Large intestine (tissue), 3 donors: ENCODE measurements around the gene CBFA2T2. TPM values are rescaled to one million over a fixed set of nuclear protein-coding genes. Genes with fewer than 3 reads are reported as not detected.
"Not testable (repeated sequence)": the region's sequence is repeated elsewhere in the genome, so short reads cannot be mapped to it uniquely, and the experiment has no call there.

Experiments used
- DNase-seq, 2 donors: peaks; one replicate each; pipeline versions ENCODE4 v3.0.0 to v3.0.0-alpha.2; 2013
- H3K27ac ChIP-seq: one replicate; pipeline ENCODE4 v1.5.1; 2013; ENCODE audit warnings: low read length
- H3K27me3 ChIP-seq: 2 replicates; pipeline ENCODE4 v1.6.1; 2013; ENCODE audit warnings: low read length; ENCODE audit not compliant: control insufficient read depth, insufficient read depth
- H3K36me3 ChIP-seq: 2 replicates; pipeline ENCODE4 v1.6.1; 2013; ENCODE audit warnings: low read length; ENCODE audit not compliant: control insufficient read depth, insufficient read depth
- H3K4me1 ChIP-seq: one replicate; pipeline ENCODE4 v1.6.1; 2013; ENCODE audit warnings: low read length; ENCODE audit not compliant: control insufficient read depth, insufficient read depth
- H3K4me3 ChIP-seq: one replicate; pipeline ENCODE4 v1.5.1; 2013; ENCODE audit warnings: low read length
- H3K9me3 ChIP-seq: one replicate; pipeline ENCODE4 v1.6.1; 2013; ENCODE audit warnings: mild to moderate bottlenecking, low read depth, low read length, moderate library complexity; ENCODE audit not compliant: control insufficient read depth
- WGBS: methylation state at CpG from one replicate; pipeline ENCODE4 v1.1.5; 2013; ENCODE audit warnings: low lambda C conversion rate; ENCODE audit not compliant: insufficient coverage; 5-methylcytosine and 5-hydroxymethylcytosine counted together
- polyA plus RNA-seq: library from polyadenylated mRNA; unstranded; fragments of 120-200 nt; gene quantifications from one replicate; pipeline ENCODE4 v1.2.1, GENCODE V29; 2013

Gene CBFA2T2
- polyA plus RNA-seq, 1 donor: 29.1 TPM

DNA sequence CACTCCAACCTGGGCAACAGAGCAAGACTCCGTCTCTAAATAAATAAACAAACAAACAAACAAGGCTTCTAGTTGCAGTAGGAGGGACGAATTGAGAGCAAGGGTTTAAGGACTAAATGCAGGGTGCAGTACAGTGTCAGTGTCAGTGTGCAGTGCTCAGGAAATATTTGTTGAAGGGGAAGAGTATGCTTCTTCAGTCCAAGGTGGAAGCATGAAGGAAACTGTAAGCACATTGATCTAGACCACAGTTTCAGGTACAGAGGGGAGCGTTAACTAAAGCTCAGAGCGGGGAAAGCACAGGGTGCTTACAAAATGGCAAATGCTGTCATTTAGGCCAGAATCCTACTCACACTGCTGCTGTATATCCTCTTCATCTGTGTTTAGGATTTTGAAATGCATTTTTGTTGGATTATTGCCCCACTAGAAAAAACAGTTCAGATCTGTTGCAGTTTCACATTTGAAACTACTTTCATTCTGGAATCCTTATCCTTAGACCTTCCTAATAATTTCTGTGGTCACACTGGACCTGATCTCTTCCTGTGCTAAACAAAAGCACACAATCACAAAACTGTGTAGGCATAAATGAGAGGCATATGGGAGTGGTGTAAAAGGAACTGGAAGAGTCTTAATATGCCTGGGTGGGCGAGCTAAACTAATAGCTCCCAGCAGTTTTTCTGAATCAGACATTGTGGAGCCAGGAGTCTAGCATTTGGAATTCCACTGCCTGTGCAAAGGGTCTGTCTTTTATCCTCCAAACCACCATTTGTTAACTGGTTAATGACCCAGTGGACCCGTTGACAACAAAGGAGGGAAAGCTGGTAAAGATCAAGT, 41.4 kb downstream of the CBFA2T2 start:
- Histone ChIP-seq H3K4me3 (no peak overlapping the region), H3K4me1 (peaks cover 13% of the 10 kb centered on the region), H3K27me3 (no peaks in the 10 kb centered on the region), H3K9me3 (no peaks in the 10 kb centered on the region), H3K27ac (no peak overlapping the region), H3K36me3 (no peaks in the 10 kb centered on the region)
- WGBS: 0% methylated on average over 1 of the region's 6 CpGs
- peak in 1 of 2 donors; percentile 28 for DNase-seq

DNA sequence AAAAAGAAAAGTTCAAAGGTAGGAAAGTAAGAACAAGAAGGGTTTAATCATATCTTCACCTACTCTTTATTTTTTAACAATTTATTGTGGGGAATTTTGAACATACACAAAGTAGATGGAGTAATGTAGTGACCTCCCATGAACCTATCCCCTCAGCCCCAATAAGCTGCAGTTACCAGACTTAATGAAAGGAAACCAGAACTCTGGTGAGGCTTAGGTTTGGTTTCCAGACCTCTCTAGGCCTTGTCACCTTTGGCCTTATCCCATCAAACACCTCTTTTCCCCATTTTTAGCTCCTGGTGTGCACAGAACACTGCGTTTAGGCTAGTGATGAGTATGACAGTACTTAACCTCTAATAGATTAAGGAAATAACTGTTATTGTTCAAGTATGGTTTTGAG, 42.0 kb downstream of the CBFA2T2 start:
- no peaks in the 10 kb centered on the region for H3K36me3 ChIP-seq
- peaks cover 3% of the 10 kb centered on the region for H3K9me3 ChIP-seq
- H3K27me3 ChIP-seq: no peaks in the 10 kb centered on the region
- no peak for DNase-seq
- WGBS: no CpG with 5 or more reads among the region's 1 CpG
- H3K4me3 ChIP-seq: no peak overlapping the region
- H3K27ac ChIP-seq: no peak overlapping the region
- peaks cover 13% of the 10 kb centered on the region for H3K4me1 ChIP-seq

DNA sequence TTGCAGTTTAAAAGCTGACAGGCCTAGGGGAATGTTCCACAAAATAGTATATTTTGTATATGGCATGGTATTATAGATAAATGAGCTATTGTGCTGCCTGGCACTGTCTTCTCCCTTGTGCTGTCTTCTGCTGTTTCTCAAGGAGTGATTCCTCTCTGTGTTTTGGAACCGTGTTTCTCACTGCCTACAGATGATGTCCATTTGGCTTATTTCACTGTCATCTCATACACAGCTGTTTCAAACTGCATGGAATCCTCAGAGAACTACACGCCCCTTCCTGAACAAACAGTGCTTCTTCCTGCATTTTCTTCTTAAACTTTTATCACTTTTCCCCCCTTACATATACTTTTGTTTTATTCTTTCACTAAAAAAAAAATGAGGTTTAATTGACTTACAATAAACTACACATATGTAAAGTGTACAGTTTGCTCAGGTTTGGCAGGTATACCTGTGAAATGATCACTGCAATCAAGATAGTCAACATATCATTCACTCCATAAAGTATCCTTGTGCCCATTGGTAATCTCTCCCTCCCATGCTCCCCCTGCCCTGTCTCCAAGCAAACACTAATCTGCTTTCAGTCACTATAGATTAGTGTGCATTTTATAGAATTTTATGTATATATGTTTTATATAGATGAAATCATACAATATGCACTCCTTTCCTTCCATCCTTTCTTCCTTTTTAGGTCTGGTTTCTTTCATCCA, 43.0 kb downstream of the CBFA2T2 start:
- Histone ChIP-seq H3K36me3 (no peaks in the 10 kb centered on the region), H3K27ac (no peak overlapping the region), H3K27me3 (no peaks in the 10 kb centered on the region), H3K9me3 (peaks cover 7% of the 10 kb centered on the region), H3K4me3 (no peak overlapping the region), H3K4me1 (peaks cover 13% of the 10 kb centered on the region)
- peak in 1 of 2 donors; percentile 16 for DNase-seq
- WGBS: 100% methylated on average over 1 of the region's 2 CpGs

DNA sequence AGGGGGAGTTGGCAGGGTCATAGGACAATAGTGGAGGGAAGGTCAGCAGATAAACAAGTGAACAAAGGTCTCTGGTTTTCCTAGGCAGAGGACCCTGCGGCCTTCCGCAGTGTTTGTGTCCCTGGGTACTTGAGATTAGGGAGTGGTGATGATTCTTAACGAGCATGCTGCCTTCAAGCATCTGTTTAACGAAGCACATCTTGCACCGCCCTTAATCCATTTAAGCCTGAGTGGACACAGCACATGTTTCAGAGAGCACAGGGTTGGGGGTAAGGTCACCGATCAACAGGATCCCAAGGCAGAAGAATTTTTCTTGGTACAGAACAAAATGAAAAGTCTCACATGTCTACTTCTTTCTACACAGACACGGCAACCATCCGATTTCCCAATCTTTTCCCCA, 45.8 kb downstream of the CBFA2T2 start:
- H3K4me3 ChIP-seq, H3K9me3 ChIP-seq, DNase-seq, H3K27me3 ChIP-seq, H3K36me3 ChIP-seq, H3K27ac ChIP-seq: not testable (repeated sequence)
- no CpG with 5 or more reads among the region's 8 CpGs for WGBS
- H3K4me1 ChIP-seq: peaks cover 21% of the 10 kb centered on the region

DNA sequence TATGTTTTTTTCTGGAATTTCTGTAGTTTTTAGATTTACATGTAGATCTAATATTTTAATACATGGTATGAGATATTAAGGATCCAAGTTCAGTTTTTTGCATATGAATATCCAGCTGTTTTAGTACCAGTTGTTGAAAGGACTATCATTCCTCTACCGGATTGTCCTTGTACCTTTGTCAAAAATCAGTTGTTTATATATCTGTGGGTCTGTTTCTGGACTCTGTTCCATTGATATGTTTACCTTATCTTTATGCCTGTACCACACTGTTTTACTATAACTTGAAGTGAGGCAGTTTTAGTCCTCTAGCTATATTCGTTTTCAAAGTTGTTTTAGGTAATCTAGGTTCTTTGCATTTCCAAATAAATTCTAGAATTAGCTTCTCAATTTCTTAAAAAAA, 47.7 kb downstream of the CBFA2T2 start:
- no peak overlapping the region for H3K4me3 ChIP-seq
- no peak for DNase-seq
- H3K9me3 ChIP-seq: peaks cover 7% of the 10 kb centered on the region
- no peaks in the 10 kb centered on the region for H3K27me3 ChIP-seq
- no CpG with 5 or more reads among the region's 2 CpGs for WGBS
- no peak overlapping the region for H3K27ac ChIP-seq
- H3K36me3 ChIP-seq: no peaks in the 10 kb centered on the region
- H3K4me1 ChIP-seq: peaks cover 11% of the 10 kb centered on the region

DNA sequence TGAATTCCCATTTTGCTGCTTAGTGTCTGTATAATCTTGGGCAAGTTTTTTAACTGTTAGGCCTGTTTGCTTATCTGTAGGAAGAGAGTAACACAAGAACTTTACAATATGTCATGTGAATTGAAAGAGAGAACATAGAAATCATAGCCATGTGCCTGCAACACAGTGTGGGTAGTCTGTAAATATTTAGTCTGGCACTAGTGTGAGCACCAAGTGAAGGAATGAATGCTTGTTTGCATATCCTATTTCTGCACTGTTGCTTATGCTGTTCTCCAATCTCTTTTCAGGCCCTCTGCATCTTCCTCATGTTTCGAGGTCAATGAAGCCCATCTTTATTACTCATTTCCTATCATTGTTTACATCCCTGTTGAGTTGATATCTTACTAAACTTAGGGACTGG, 49.2 kb downstream of the CBFA2T2 start:
- 60% methylated on average over 1 of the region's 1 CpG for WGBS
- peaks cover 8% of the 10 kb centered on the region for H3K4me1 ChIP-seq
- no peak overlapping the region for H3K4me3 ChIP-seq
- DNase-seq: no peak
- no peaks in the 10 kb centered on the region for H3K36me3 ChIP-seq
- H3K9me3 ChIP-seq: peaks cover 7% of the 10 kb centered on the region
- H3K27ac ChIP-seq: no peak overlapping the region
- H3K27me3 ChIP-seq: no peaks in the 10 kb centered on the region

DNA sequence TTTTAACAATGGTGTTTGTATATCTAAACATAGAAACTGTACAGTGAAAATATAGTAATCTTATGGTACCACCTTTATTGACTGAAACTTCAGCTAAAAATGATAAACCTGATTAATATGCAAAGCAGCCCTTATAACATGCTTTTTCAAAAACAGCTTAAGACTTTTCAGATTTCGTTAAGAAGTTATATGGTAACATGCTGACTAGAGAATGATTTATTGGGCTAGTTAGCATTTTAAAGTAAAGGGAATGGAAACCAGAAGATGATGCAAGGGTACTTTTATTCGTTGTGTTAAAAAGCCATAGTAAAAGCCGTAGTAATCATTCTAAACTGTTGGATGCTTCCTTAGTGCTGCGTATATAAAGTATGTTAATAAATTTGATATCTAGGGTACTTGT, 50.5 kb downstream of the CBFA2T2 start:
- 94% methylated on average over 3 of the region's 4 CpGs for WGBS
- Histone ChIP-seq H3K27ac (no peak overlapping the region), H3K36me3 (no peaks in the 10 kb centered on the region), H3K27me3 (no peaks in the 10 kb centered on the region), H3K9me3 (peaks cover 7% of the 10 kb centered on the region), H3K4me1 (peaks cover 8% of the 10 kb centered on the region), H3K4me3 (no peak overlapping the region)
- no peak for DNase-seq

DNA sequence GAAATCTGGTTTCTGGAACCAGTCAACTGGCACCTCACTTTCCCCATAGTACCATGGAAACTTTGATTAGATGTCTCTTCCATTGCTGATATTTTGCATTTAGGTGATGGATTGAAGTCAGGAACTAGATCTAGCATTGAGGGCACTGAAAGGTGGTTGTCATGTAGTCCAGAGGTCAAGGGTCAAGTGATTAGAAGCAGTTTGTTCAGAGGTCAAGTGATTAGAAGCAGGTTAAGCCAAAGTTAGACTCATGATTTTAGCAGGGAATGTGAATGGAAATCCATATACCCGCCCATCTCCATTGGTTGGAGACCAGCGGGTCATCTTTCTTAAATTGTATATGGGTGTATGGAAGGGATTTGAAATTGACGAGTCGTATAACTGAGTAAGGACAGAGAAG, 51.2 kb downstream of the CBFA2T2 start:
- H3K36me3 ChIP-seq: no peaks in the 10 kb centered on the region
- H3K4me3 ChIP-seq: no peak overlapping the region
- no peak overlapping the region for H3K27ac ChIP-seq
- H3K27me3 ChIP-seq: no peaks in the 10 kb centered on the region
- peaks cover 8% of the 10 kb centered on the region for H3K4me1 ChIP-seq
- no peak for DNase-seq
- WGBS: 100% methylated on average over 1 of the region's 4 CpGs
- H3K9me3 ChIP-seq: peaks cover 7% of the 10 kb centered on the region

DNA sequence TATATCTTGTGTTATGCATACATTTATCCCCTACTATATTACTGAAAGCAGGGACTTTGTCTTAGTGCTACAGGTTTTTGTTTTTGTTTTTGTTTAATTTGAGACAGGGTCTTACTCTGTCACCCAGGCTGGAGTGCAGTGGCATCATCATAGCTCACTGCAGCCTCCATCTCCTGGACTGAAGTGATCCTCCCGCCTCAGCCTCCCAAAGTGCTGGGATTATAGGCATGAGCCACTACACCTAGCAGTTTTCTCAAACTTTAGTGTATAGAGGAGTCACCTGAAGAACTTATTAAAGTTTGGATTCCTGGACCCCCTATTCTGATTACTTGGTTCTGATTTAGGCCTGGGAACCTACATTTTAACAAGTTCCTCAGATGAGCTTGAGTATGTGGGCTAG, 51.9 kb downstream of the CBFA2T2 start:
- Histone ChIP-seq H3K27me3 (no peaks in the 10 kb centered on the region), H3K4me3 (no peak overlapping the region), H3K36me3 (no peaks in the 10 kb centered on the region), H3K4me1 (peaks cover 8% of the 10 kb centered on the region), H3K27ac (no peak overlapping the region), H3K9me3 (peaks cover 5% of the 10 kb centered on the region)
- no peak for DNase-seq
- WGBS: no CpG with 5 or more reads among the region's 1 CpG

DNA sequence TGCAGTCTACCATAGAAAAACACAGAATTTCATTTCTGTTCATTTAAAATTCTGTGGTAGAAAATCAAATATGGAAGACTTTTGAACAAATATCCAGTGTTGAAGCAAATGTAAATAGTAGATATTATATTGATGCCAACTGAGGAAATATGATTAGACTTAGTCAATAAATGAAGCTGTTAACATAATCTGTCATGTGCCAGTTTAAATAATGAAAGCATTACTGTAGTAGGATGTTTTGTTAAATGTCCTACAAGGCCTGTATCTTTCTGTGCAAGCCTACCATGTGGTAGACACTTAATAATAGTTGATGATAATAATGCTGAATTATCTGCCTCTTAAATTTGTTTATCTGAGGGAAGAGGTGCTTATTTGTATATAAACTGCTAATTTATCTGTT, 55.9 kb downstream of the CBFA2T2 start:
- Histone ChIP-seq H3K9me3 (no peaks in the 10 kb centered on the region), H3K4me3 (no peak overlapping the region), H3K27me3 (no peaks in the 10 kb centered on the region), H3K36me3 (peaks cover 4% of the 10 kb centered on the region), H3K27ac (no peak overlapping the region), H3K4me1 (no peaks in the 10 kb centered on the region)
- DNase-seq: no peak
